DMS114 treated with DMSO at 0.1 percent for 48 hours (cell line): ENCODE results near the gene MED31.
"Not testable (repeated sequence)": the region's sequence is repeated elsewhere in the genome, so short reads cannot be mapped to it uniquely, and the experiment has no call there.

Experiments
- DNase-seq: peaks from one replicate; lab custom pipeline; 2025; ENCODE audit not compliant: unreplicated experiment; lab: John Stamatoyannopoulos, UW

MED31 gene

GRCh38 chr17:6677158-6677831 is 25.9 kb upstream of the MED31 start:
- no peak for DNase-seq

- DNase-seq: no peak
Measured at GRCh38 chr17:6676802-6677157, 25.4 kb upstream of the MED31 start.

GRCh38 chr17:6675201-6675825 is 23.9 kb upstream of the MED31 start:
- DNase-seq: no peak

- DNase-seq: no peak
Measured at GRCh38 chr17:6674586-6674985, 23.2 kb upstream of the MED31 start.

GRCh38 chr17:6671431-6671830 is 20.0 kb upstream of the MED31 start:
- DNase-seq: no peak

GRCh38 chr17:6670999-6671398 is 19.6 kb upstream of the MED31 start:
- no peak for DNase-seq

- DNase-seq: no peak
Measured at GRCh38 chr17:6670571-6670970, 19.2 kb upstream of the MED31 start.

GRCh38 chr17:6669479-6670212 is 18.2 kb upstream of the MED31 start:
- DNase-seq: no peak

GRCh38 chr17:6668727-6669425 is 17.5 kb upstream of the MED31 start:
- DNase-seq: no peak

GRCh38 chr17:6668219-6668618 is 16.8 kb upstream of the MED31 start:
- DNase-seq: no peak

- no peak for DNase-seq
Measured at GRCh38 chr17:6667516-6667915, 16.1 kb upstream of the MED31 start.

- no peak for DNase-seq
Measured at GRCh38 chr17:6666557-6666956, 15.2 kb upstream of the MED31 start.

GRCh38 chr17:6666077-6666521 is 14.7 kb upstream of the MED31 start:
- DNase-seq: peak; percentile 60

GRCh38 chr17:6663200-6663599 is 11.8 kb upstream of the MED31 start:
- not testable (repeated sequence) for DNase-seq

- DNase-seq: no peak
Measured at GRCh38 chr17:6661464-6661848, 10.1 kb upstream of the MED31 start.

- no peak for DNase-seq
Measured at GRCh38 chr17:6660805-6661463, 9.5 kb upstream of the MED31 start.

- DNase-seq: no peak
Measured at GRCh38 chr17:6660101-6660500, 8.7 kb upstream of the MED31 start.

GRCh38 chr17:6658411-6658810 is 7.0 kb upstream of the MED31 start:
- not testable (repeated sequence) for DNase-seq

- DNase-seq: no peak
Measured at GRCh38 chr17:6657633-6658287, 6.4 kb upstream of the MED31 start.

GRCh38 chr17:6656797-6657632 is 5.6 kb upstream of the MED31 start:
- DNase-seq: not testable (repeated sequence)
